HG03457 (cell line): Measurements from ENCODE around the gene USP2.
A peak's percentile ranks its signal among the peaks of the same experiment; 100 is the strongest.

Experiments
- ATAC-seq: cut with Tn5 transposase; IDR thresholded peaks from one replicate; pipeline ENCODE4 v1.9.1; 2021; ENCODE audit warnings: moderate number of reproducible peaks; ENCODE audit not compliant: unreplicated experiment

USP2 gene

GRCh38 chr11:119323532-119324033 is 57.9 kb downstream of the USP2 start:
- ATAC-seq = no peak

GRCh38 chr11:119322921-119323531 is 58.5 kb downstream of the USP2 start:
- ATAC-seq = no peak

GRCh38 chr11:119322360-119322739 is 59.1 kb downstream of the USP2 start:
- ATAC-seq = no peak

- peak; percentile 38 for ATAC-seq
Measured at GRCh38 chr11:119320776-119321524, 60.5 kb downstream of the USP2 start.

- ATAC-seq = no peak
Measured at GRCh38 chr11:119320240-119320775, 61.2 kb downstream of the USP2 start.

GRCh38 chr11:119319700-119320239 is 61.7 kb downstream of the USP2 start:
- no peak for ATAC-seq

- no peak for ATAC-seq
Measured at GRCh38 chr11:119319136-119319699, 62.3 kb downstream of the USP2 start.

- no peak for ATAC-seq
Measured at GRCh38 chr11:119318240-119319135, 63.0 kb downstream of the USP2 start.

GRCh38 chr11:119317592-119318239 is 63.8 kb downstream of the USP2 start:
- no peak for ATAC-seq

GRCh38 chr11:119316729-119317591 is 64.5 kb downstream of the USP2 start, which contains the start of gene MCAM:
Gene MCAM, minus strand, starts transcription at chr11:119317130. Its CDS starts 29 bp downstream, at chr11:119317101.
- ATAC-seq = no peak

GRCh38 chr11:119316016-119316728 is 65.3 kb downstream of the USP2 start:
- no peak for ATAC-seq

GRCh38 chr11:119315131-119316015 is 66.1 kb downstream of the USP2 start:
- ATAC-seq = no peak

- ATAC-seq = no peak
Measured at GRCh38 chr11:119314726-119315125, 66.8 kb downstream of the USP2 start.

- no peak for ATAC-seq
Measured at GRCh38 chr11:119310682-119311052, 70.8 kb downstream of the USP2 start.

GRCh38 chr11:119309953-119310681 is 71.4 kb downstream of the USP2 start:
- no peak for ATAC-seq

GRCh38 chr11:119309411-119309810 is 72.1 kb downstream of the USP2 start:
- no peak for ATAC-seq

- no peak for ATAC-seq
Measured at GRCh38 chr11:119307974-119308373, 73.5 kb downstream of the USP2 start.
